Cardiac fibroblast (primary cell): Measurements from ENCODE around the gene GLRX5.
"Not testable (repeated sequence)": the region's sequence is repeated elsewhere in the genome, so short reads cannot be mapped to it uniquely, and the experiment has no call there.

Source experiments
- DNase-seq, 2 donors: peaks; one replicate each; pipeline versions ENCODE4 v3.0.0 to v3.0.0-alpha.2; 2010; ENCODE audit warnings: low read depth in 2 of 2
- H3K4me3 ChIP-seq, 2 donors: replicated peaks in 1 of 2; 1 replicate in 1 of 2; 2 replicates in 1 of 2; pipeline ENCODE4 v1.5.1; 2011; ENCODE audit warnings: low read depth in 2 of 2, low read length in 2 of 2, mild to moderate bottlenecking in 2 of 2, moderate library complexity in 1 of 2
- TF ChIP-seq, protein P1 (sequence below): IDR thresholded peaks from one replicate; pipeline ENCODE4 v1.5.1; 2011; ENCODE audit warnings: low read depth, mild to moderate bottlenecking, low read length, inconsistent platforms

The GLRX5 gene

DNA sequence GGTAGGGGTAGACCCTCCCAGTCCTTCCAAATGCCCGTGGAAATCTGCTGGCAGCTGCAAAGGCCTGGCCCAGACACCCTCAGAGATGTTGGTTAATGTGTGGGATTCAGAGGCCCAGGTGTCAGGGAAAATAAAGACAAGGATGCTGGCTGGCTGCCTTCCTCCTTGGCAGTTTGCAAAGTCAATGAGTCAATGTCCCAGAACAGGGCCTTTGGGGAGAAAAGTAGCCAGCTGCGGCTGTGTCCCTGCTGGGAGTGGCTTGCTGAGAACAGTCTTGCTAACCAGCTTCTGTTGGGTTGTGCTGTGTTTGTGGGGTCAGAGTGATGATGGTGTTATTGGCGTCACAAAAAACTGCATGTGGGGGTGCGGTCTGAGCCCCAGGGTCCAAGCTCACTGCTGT lies 29.2 kb downstream of the GLRX5 start:
- TF ChIP-seq, protein P1, sequence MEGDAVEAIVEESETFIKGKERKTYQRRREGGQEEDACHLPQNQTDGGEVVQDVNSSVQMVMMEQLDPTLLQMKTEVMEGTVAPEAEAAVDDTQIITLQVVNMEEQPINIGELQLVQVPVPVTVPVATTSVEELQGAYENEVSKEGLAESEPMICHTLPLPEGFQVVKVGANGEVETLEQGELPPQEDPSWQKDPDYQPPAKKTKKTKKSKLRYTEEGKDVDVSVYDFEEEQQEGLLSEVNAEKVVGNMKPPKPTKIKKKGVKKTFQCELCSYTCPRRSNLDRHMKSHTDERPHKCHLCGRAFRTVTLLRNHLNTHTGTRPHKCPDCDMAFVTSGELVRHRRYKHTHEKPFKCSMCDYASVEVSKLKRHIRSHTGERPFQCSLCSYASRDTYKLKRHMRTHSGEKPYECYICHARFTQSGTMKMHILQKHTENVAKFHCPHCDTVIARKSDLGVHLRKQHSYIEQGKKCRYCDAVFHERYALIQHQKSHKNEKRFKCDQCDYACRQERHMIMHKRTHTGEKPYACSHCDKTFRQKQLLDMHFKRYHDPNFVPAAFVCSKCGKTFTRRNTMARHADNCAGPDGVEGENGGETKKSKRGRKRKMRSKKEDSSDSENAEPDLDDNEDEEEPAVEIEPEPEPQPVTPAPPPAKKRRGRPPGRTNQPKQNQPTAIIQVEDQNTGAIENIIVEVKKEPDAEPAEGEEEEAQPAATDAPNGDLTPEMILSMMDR, result no peak
- no peak overlapping the region for H3K4me3 ChIP-seq
- peak; percentile 37 to 41 for DNase-seq

DNA sequence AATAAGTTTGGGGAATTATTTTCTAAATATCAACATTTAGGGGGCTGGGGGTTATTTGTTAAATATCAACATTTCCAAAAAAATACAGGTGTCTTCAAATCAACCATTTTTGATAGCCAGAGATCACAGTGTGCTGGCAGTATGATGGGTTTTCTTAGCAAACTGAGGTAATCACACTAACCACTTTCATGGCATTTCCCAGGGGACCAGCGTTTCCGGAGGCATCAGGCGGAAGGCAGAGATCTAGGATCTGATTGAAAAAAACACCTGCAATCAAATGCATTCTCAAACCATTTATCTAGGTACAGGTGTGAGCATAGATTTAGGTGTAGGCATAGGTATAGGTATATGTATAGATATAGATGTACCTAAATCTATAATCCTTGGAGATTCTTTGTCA lies 34.6 kb downstream of the GLRX5 start:
- H3K4me3 ChIP-seq, result no peak overlapping the region
- TF ChIP-seq, protein P1, result no peak
- DNase-seq, result no peak

DNA sequence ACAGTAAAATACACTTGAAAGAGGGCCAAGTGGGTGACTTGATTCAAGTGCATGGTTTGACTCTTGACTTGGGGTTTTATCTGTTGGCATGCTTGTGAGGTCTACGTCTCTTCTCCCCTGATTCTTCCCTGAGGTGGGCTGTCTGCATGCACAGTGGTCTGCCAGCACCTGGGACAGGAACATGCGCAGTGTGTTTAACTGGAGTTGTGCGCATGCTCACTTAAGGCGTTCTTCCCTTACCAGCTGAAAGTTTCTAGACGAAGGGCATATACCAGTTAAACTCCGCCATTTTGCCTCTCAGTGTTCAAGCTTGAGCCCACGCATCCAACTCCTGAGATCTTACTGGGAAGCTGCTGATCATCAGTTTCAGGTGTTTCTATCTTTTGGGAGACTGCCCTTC lies 38.5 kb downstream of the GLRX5 start:
- DNase-seq, result no peak
- H3K4me3 ChIP-seq, result no peak overlapping the region
- TF ChIP-seq, protein P1, result no peak

DNA sequence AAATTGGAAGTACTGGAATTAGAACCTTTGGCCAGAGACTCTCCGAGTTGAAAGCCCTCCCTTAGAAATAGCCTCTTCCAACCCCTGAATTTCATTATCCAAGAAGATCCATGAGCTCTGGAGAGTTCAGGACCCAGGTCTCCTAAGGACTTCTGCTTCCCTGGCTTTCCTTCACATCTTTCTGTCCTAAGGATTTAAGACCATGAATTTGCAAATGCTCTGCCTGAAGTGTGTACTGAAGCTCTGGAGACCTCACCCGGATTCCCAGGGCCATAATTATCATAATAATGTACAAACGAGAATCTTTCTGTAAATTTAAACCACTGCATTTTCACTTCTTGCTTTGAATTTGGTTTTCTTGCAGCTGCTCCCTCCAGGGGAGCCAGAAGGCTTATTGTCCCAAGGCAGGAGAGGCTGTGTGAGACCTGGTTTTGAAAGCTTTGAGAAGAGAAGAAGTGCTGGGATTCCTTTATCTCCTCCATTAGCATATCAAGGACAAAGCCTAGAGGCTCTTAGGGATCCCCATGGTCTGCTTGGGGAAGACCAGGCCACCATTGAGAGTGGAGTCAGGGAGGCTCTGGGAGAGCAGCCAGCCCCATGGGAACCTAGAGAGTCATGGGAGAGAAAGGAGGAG lies 41.1 kb downstream of the GLRX5 start:
- no peak for DNase-seq
- TF ChIP-seq, protein P1, result no peak
- no peak overlapping the region for H3K4me3 ChIP-seq

DNA sequence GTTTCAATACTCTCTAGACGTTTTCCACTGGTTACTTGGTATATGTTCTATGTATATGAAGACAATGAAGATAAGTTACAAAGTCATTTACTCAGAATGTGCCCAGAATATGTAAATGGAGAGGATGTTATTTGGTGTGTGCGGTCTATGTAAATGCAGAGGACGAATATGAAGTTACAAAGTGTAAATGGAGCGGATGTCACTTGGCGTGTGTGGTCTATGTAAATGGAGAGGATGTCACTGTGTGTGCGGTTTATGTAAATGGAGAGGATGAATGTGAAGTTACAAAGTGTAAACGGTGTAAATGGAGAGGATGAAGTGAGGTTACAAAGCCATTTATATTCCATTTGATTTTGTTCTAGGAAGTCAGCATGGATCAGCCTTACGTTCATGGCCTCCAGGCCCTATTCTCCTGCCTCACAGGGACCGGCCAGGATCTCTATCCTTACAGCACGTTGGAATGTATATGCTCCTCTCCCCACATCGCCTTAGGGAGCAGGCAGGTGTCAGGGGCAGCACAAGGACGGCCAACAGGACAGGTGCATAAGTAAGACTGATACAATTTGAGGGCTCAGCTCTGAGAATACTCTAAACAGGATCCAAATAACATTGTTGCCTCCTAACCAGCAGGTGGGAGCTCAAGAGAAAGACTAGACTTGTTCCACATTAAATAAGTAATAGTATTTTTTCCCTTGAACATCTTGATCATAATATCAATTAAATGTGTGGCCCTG lies 42.4 kb downstream of the GLRX5 start:
- H3K4me3 ChIP-seq, result no peak overlapping the region
- DNase-seq, result no peak
- TF ChIP-seq, protein P1, result no peak

DNA sequence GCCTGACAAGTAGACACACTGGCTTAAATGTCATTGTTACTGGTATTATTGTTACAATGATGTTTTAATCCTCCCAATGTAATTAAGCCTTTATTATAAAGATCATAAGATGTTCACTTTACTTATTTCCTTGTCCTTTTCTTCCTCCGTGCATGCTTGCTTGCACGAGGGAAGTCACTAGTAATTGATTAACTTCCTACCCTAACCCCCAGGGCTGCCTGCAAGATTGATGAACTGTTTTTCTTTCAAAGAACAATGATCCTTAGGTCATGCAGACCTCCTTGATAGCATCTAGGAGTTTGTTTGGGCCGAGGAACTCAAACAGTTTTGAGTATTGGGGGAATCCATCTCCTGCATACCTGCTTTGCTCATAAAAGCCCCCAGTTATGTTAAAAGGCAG lies 43.0 kb downstream of the GLRX5 start:
- TF ChIP-seq, protein P1, result no peak
- DNase-seq, result no peak
- H3K4me3 ChIP-seq, result no peak overlapping the region

DNA sequence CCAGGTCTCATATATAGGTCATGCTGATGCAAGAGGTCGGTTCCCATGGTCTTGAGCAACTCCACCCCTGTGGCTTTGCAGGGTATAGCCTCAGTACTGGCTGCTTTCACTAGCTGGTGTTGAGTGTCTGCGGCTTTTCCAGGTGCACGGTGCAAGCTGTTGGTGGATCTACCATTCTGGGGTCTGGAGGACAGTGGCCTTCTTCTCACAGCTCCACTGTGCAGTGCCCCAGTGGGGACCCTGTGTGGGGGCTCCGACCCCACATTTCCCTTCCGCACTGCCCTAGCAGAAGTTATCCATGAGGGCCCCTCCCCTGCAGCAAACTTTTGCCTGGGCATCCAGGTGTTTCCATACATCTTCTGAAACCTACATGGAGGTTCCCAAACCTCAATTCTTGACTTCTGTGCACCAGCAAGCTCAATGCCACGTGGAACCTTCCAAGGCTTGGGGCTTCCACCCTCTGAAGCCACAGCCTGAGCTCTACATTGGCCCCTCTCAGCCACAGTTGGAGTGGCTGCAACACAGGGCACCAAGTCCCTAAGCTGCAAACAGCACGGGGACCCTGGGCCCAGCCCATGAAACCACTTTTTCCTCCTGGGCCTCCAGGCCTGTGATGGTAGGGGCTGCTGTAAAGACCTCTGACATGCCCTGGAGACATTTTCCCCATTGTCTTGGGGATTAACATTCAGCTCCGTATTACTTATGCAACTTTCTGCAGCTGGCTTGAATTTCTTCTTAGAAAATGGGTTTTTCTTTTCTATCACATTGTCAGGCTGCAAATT lies 49.2 kb downstream of the GLRX5 start:
- DNase-seq, H3K4me3 ChIP-seq: not testable (repeated sequence)
